ENCODE measurements around the gene FZR1. TPM values are rescaled to one million over a fixed set of nuclear protein-coding genes. Genes with fewer than 3 reads are reported as not detected.

Gene FZR1
- total and polyA plus RNA-seq, 9 of the 15 experiments (the other 6 are each of a cell fraction or from before 2014, with no cell fraction given): 0.18 to 48.0 (median 22.2) TPM

GRCh38 chr19:3556978-3557460, 50.9 kb downstream of the FZR1 start (continued):
- TF ChIP-seq REST (IDR thresholded peaks at IDR 0.05; ENCODE audit: borderline replicate concordance): peak; percentile 45
- TF ChIP-seq REST (CRISPR knock-in tag; IDR thresholded peaks at IDR 0.05; ENCODE audit: low read depth): no peak
- no peak for TF ChIP-seq ZNF398 (CRISPR knock-in tag; IDR thresholded peaks at IDR 0.05)
- TF ChIP-seq ZNF134 (CRISPR knock-in tag; conservative IDR thresholded peaks at IDR 0.05): no peak
- TF ChIP-seq HBP1 (CRISPR knock-in tag; IDR thresholded peaks at IDR 0.05): no peak
- TF ChIP-seq CEBPG (CRISPR knock-in tag; IDR thresholded peaks at IDR 0.05): peak; percentile 23; the same call in 1 of the 2 replicates
- no peak for TF ChIP-seq CEBPG (tag; conservative IDR thresholded peaks at IDR 0.05 in 1 of 2, IDR thresholded peaks at IDR 0.05 in 1 of 2)
- TF ChIP-seq SREBF2 (CRISPR knock-in tag; IDR thresholded peaks at IDR 0.05): no peak
- peak; percentile 29; the same call in 1 of the 2 replicates for TF ChIP-seq RB1 (IDR thresholded peaks at IDR 0.05; ENCODE audit: low read depth)
- no peak for TF ChIP-seq MLX (CRISPR knock-in tag; conservative IDR thresholded peaks at IDR 0.05)
